Measurements from ENCODE around the gene HTRA2. TPM values are rescaled to one million over a fixed set of nuclear protein-coding genes. Genes with fewer than 3 reads are reported as not detected.

Gene HTRA2
- total and polyA plus RNA-seq, 3 experiments from 2014 or later: 26.0 to 82.1 (median 81.0) TPM

DNA sequence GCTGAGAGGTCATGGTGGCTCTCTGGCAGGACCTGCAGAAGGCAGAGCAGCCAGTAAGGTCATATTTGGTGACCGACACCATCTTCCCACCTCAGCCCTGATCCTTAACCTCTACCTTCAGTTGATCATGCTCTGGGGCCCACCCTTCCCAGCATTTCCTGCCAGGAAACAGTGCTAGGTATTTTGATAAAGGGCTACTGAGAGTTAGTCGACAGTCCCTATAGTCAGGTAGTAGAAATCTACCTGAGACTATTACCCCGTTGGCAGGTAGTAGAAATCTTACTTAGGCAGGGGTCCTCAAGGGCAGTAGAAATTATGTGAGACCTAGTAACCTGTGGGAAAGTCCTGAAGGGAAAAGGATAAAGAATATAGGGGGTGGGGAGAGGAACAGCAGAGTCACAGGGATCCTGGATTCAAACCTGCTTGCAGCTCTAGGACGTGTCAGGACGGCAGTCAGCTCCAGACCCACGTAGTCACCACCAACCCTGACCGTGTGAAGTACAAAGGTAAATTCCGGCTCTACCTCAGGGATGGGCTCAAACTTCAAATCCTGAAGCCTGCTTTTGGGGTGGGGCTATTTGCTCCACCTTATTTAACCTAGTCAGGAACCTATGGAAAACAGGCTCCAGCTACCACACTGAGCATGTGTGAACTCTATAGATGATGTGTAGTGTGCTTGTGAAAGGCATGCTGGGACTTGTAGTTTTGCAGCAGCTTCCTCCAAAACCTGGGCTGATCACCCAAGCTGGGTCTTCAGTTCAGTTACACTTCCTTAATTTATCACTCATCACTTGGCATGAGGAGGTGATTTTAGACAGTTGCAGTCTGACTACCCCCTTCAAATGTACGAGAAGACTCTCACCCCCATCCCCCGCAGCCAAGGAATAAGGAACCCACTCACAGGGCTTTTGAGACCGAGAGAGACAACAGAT lies 3.8 kb upstream of the HTRA2 start, which contains the start of gene DQX1:
DQX1 (minus strand) TSS at position 515 of the 932 bp plus-strand sequence; CDS start at position 13, 502 bp downstream.
- peaks cover 0 to 5% of the 10 kb centered on the region in 2 donors for H3K27me3 Mint-ChIP-seq
- peaks cover 20 to 29% (median 24%) of the 10 kb centered on the region in 3 donors for H3K4me1 Mint-ChIP-seq
- H3K9me3 Mint-ChIP-seq: no peaks in the 10 kb centered on the region
- H3K27ac Mint-ChIP-seq: peak within 1 kb of the TSS in 6 of 8 donors; percentile 12 to 71 (median 49)
- CTCF ChIA-PET: interaction anchor here (1.1 to 1.7 kb wide), 3 partner anchors 26 to 43 kb away, joined by 3 to 5 read pairs (median 4); partner anchors contain the start of genes CCDC142, LBX2 and TTC31
- Histone ChIP-seq H3K4me1 (ENCODE audit: insufficient read depth, low read length) (peaks cover 17% of the 10 kb centered on the region), H3K4me3 (ENCODE audit: low read length) (no peak within 1 kb of the TSS), H3K9me3 (ENCODE audit: low read length) (no peaks in the 10 kb centered on the region), H3K36me3 (ENCODE audit: insufficient read depth, low read length) (peaks cover 12% of the 10 kb centered on the region), H3K27ac (ENCODE audit: low read depth, low read length) (no peak within 1 kb of the TSS), H3K27me3 (ENCODE audit: insufficient read depth, low read length, poor library complexity, severe bottlenecking) (no peaks in the 10 kb centered on the region)
- H3K36me3 Mint-ChIP-seq: peaks cover 15 to 39% (median 17%) of the 10 kb centered on the region in 3 donors
- no peak for DNase-seq
- POLR2A ChIA-PET: interaction anchor here (0.9 to 1.3 kb wide), 3 partner anchors 23 to 68 kb away, joined by 3 read pairs; partner anchors contain the start of genes CCDC142 and TTC31
- H3K4me3 Mint-ChIP-seq: peak within 1 kb of the TSS in 2 of 7 donors; percentile 64 to 82

DNA sequence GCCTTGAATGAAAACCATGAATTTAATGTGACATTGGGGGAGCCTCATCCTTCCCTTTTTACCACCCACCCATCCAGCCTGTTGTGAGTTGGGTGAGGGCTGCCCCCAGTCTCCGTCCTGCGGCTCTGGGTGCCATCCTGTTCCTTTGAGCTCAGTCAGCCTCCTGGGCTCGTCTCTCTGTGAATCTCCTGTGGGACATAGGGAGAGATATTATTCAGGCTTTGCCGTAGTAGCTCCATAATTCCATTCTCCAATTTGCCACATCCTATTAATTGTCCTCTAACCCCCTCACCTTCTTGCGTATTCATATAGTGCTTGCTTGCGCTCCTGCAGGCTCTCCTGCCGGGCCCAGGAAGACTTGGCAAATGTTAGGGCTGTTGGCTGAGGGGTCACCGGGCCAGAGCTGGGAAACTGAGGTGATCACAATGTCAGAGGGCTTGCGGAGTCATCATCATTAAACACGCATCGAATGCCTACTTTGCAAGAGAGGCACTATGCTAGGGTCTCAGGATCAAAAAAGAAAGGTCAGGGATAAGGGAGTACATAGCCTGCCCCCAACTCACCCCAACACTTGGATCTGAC lies 3.0 kb upstream of the HTRA2 start:
- H3K4me3 ChIP-seq (ENCODE audit: low read length): no peak overlapping the region
- Mint-ChIP-seq H3K27ac (peak overlapping the region in 4 of 8 donors; percentile 12 to 61 (median 32)), H3K36me3 (peaks cover 15 to 41% (median 17%) of the 10 kb centered on the region in 3 donors), H3K27me3 (peaks cover 0 to 5% of the 10 kb centered on the region in 2 donors), H3K9me3 (no peaks in the 10 kb centered on the region), H3K4me1 (peaks cover 28 to 37% (median 32%) of the 10 kb centered on the region in 3 donors), H3K4me3 (peak overlapping the region in 2 of 7 donors; percentile 64 to 82)
- no peaks in the 10 kb centered on the region for H3K9me3 ChIP-seq (ENCODE audit: low read length)
- POLR2A ChIA-PET: interaction anchor here (0.6 to 1.3 kb wide), 3 partner anchors 24 to 44 kb away, joined by 3 to 4 read pairs (median 3); partner anchors contain the start of genes CCDC142 and TTC31
- no peaks in the 10 kb centered on the region for H3K27me3 ChIP-seq (ENCODE audit: insufficient read depth, low read length, poor library complexity, severe bottlenecking)
- H3K36me3 ChIP-seq (ENCODE audit: insufficient read depth, low read length): peaks cover 12% of the 10 kb centered on the region
- peaks cover 25% of the 10 kb centered on the region for H3K4me1 ChIP-seq (ENCODE audit: insufficient read depth, low read length)
- H3K27ac ChIP-seq (ENCODE audit: low read depth, low read length): no peak overlapping the region
- CTCF ChIA-PET: interaction anchor here (0.8 to 1.7 kb wide), 3 partner anchors 23 to 29 kb away, joined by 3 to 5 read pairs (median 3); partner anchors contain the start of gene LBX2
- no peak for DNase-seq

DNA sequence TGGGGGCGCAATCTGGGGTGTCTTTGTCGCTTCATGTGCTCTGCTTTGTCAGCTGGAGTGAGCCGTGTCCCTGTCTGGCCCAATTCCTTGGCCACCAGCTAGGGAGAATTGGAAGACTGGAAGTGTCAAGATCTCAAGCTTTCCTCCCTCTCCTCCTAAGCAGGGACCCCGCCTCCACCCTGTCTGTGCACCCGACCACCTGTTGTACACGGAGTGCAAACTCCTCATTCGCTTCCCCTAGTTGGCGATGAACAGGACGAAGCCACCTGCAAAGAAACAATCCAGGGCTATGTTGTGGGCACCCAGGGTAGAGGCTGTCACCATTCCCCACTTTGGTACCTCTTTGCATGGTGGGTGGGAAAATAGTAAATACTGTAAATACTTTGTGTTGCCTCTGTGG lies 2.0 kb upstream of the HTRA2 start:
- Mint-ChIP-seq H3K9me3 (no peaks in the 10 kb centered on the region), H3K4me3 (peak overlapping the region; percentile 74 to 97 (median 95)), H3K36me3 (peaks cover 15 to 50% (median 17%) of the 10 kb centered on the region in 3 donors), H3K27ac (peak overlapping the region in 3 of 8 donors; percentile 29 to 83 (median 51)), H3K27me3 (peaks cover 0 to 2% of the 10 kb centered on the region in 2 donors), H3K4me1 (peaks cover 32 to 44% (median 38%) of the 10 kb centered on the region in 3 donors)
- no peak overlapping the region for H3K4me3 ChIP-seq (ENCODE audit: low read length)
- no peak overlapping the region for H3K27ac ChIP-seq (ENCODE audit: low read depth, low read length)
- H3K27me3 ChIP-seq (ENCODE audit: insufficient read depth, low read length, poor library complexity, severe bottlenecking): no peaks in the 10 kb centered on the region
- H3K4me1 ChIP-seq (ENCODE audit: insufficient read depth, low read length): peaks cover 28% of the 10 kb centered on the region
- H3K9me3 ChIP-seq (ENCODE audit: low read length): no peaks in the 10 kb centered on the region
- peaks cover 16% of the 10 kb centered on the region for H3K36me3 ChIP-seq (ENCODE audit: insufficient read depth, low read length)
- ChIA-PET CTCF (interaction anchor here (1.3 to 1.7 kb wide), 2 partner anchors 28 to 73 kb away, joined by 3 to 5 read pairs; partner anchors contain the start of gene LBX2), POLR2A (interaction anchor here (0.7 kb wide), 1 partner anchor 73 kb away, joined by 3 read pairs; the partner anchor contains the start of gene INO80B)
- no peak for DNase-seq

DNA sequence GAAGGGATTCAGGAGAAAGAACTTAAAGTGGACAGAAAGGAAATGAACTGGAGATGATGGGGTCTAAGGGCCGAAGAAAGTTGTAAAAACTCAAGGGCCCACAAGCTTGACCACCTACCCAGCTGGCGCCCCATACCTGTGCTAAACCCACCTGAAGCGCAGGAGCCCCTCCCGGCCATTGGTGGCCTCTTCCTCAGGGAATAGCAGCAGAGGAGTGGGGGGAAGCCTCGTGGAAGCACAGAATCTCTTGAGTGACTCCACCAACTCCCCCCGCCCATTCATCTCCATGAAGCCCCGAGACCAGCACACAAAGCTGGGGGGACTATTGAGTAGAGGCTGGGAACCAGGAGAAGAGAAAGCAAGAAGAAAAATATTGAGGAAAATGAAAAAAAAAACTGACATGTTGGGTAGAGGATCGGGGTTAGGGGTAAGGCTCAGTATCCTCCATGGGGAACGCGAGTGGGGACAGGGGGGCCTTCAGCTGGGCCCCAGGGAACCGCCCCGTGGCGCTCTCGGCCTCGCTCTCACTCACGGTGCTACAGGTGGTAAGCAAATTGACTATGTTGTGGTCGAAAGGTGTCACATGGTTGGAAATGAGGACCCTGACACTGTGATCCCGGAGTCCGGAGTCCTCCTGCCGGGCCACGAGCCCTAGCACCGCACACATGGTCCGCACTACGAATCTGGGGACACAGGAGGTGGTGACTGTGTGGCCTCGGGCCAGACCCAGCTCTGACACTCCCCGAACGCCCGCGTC lies 955 bp upstream of the HTRA2 start:
- Mint-ChIP-seq H3K27ac (peak overlapping the region; percentile 51 to 98 (median 95)), H3K9me3 (no peaks in the 10 kb centered on the region), H3K4me1 (peaks cover 32 to 44% (median 38%) of the 10 kb centered on the region in 3 donors), H3K36me3 (peaks cover 15 to 58% (median 17%) of the 10 kb centered on the region in 3 donors), H3K4me3 (peak overlapping the region; percentile 87 to 97 (median 95)), H3K27me3 (peaks cover 0 to 2% of the 10 kb centered on the region in 2 donors)
- Histone ChIP-seq H3K9me3 (ENCODE audit: low read length) (no peaks in the 10 kb centered on the region), H3K4me1 (ENCODE audit: insufficient read depth, low read length) (peaks cover 28% of the 10 kb centered on the region), H3K27me3 (ENCODE audit: insufficient read depth, low read length, poor library complexity, severe bottlenecking) (no peaks in the 10 kb centered on the region), H3K36me3 (ENCODE audit: insufficient read depth, low read length) (peaks cover 20% of the 10 kb centered on the region), H3K27ac (ENCODE audit: low read depth, low read length) (peak overlapping the region; percentile 86), H3K4me3 (ENCODE audit: low read length) (peak overlapping the region; percentile 94)
- CTCF ChIA-PET: interaction anchor here (0.9 to 5.1 kb wide), 5 partner anchors 10 to 74 kb away, joined by 3 to 42 read pairs (median 4); partner anchors contain the start of genes CCDC142 and TTC31
- POLR2A ChIA-PET: interaction anchor here (0.6 to 1.9 kb wide), 8 partner anchors 16 to 350 kb away, joined by 3 to 12 read pairs (median 4); partner anchors contain the start of genes CCDC142, INO80B, MOB1A and PCGF1
- DNase-seq: no peak

DNA sequence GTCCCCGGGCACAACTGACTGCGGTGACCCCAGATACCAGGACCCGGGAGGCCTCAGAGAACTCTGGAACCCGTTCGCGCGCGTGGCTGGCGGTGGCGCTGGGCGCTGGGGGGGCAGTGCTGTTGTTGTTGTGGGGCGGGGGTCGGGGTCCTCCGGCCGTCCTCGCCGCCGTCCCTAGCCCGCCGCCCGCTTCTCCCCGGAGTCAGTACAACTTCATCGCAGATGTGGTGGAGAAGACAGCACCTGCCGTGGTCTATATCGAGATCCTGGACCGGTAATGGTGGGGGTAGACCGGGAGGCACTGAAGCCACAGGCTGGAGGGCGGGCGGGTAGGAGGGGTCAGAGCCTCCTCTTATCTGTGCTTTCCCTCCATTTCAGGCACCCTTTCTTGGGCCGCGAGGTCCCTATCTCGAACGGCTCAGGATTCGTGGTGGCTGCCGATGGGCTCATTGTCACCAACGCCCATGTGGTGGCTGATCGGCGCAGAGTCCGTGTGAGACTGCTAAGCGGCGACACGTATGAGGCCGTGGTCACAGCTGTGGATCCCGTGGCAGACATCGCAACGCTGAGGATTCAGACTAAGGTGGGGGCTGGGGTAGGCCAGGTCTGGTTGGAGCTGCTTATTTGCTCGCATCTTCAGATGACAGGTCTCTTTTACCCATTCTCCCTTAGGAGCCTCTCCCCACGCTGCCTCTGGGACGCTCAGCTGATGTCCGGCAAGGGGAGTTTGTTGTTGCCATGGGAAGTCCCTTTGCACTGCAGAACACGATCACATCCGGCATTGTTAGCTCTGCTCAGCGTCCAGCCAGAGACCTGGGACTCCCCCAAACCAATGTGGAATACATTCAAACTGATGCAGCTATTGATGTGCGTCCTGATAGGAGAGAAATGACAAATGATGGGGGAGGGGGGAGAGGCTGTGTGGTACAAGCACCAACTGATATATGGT lies 780 bp downstream of the HTRA2 start:
- Mint-ChIP-seq H3K27ac (peak overlapping the region; percentile 51 to 98 (median 90)), H3K4me1 (peaks cover 32 to 44% (median 38%) of the 10 kb centered on the region in 3 donors), H3K27me3 (peaks cover 0 to 2% of the 10 kb centered on the region in 2 donors), H3K9me3 (no peaks in the 10 kb centered on the region), H3K4me3 (peak overlapping the region; percentile 87 to 97 (median 95)), H3K36me3 (peaks cover 15 to 60% (median 15%) of the 10 kb centered on the region in 3 donors)
- Histone ChIP-seq H3K27ac (ENCODE audit: low read depth, low read length) (peak overlapping the region; percentile 86), H3K27me3 (ENCODE audit: insufficient read depth, low read length, poor library complexity, severe bottlenecking) (no peaks in the 10 kb centered on the region), H3K4me3 (ENCODE audit: low read length) (peak overlapping the region; percentile 94), H3K4me1 (ENCODE audit: insufficient read depth, low read length) (peaks cover 28% of the 10 kb centered on the region), H3K36me3 (ENCODE audit: insufficient read depth, low read length) (peaks cover 22% of the 10 kb centered on the region), H3K9me3 (ENCODE audit: low read length) (no peaks in the 10 kb centered on the region)
- peak; percentile 41 to 79 (median 58) for DNase-seq
- POLR2A ChIA-PET: interaction anchor here (0.6 to 1.9 kb wide), 10 partner anchors 8 to 352 kb away, joined by 3 to 12 read pairs (median 5); partner anchors contain the start of genes CCDC142, MOB1A, PCGF1 and TTC31
- CTCF ChIA-PET: interaction anchor here (0.8 to 5.1 kb wide), 7 partner anchors 9 to 352 kb away, joined by 3 to 42 read pairs (median 5); partner anchors contain the start of genes CCDC142, INO80B, MOB1A and PCGF1

DNA sequence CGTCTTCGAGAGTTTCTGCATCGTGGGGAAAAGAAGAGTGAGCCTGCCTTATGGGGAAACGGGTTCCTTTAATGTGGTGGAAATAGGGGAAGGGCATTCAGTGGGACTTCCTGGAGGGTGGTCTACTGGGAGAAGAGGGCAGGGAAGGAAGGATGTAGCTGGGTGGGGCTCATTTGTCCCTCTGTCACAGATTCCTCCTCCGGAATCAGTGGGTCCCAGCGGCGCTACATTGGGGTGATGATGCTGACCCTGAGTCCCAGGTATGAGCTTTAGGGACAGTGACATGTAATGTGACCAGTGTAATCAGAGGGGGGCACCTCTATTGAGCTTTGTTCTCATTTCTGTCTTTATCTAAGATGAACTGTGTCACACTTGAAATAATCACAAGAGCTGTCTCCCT lies 1.9 kb downstream of the HTRA2 start:
- Mint-ChIP-seq H3K27me3 (peaks cover 0 to 2% of the 10 kb centered on the region in 2 donors), H3K9me3 (no peaks in the 10 kb centered on the region), H3K27ac (peak overlapping the region in 6 of 8 donors; percentile 34 to 96 (median 78)), H3K4me3 (peak overlapping the region in 5 of 7 donors; percentile 26 to 95 (median 64)), H3K4me1 (peaks cover 30 to 40% (median 38%) of the 10 kb centered on the region in 3 donors), H3K36me3 (peaks cover 8 to 51% (median 10%) of the 10 kb centered on the region in 3 donors)
- no peaks in the 10 kb centered on the region for H3K9me3 ChIP-seq (ENCODE audit: low read length)
- ChIA-PET CTCF (interaction anchor here (0.8 to 5.1 kb wide), 16 partner anchors 20 to 282 kb away, joined by 3 to 42 read pairs (median 4); partner anchors contain the start of genes C2orf81, CCDC142, INO80B and MRPL53), POLR2A (interaction anchor here (0.8 to 1.7 kb wide), 4 partner anchors 48 to 77 kb away, joined by 3 to 5 read pairs (median 4); partner anchors contain the start of genes CCDC142 and WBP1)
- no peak for DNase-seq
- no peak overlapping the region for H3K27ac ChIP-seq (ENCODE audit: low read depth, low read length)
- H3K4me3 ChIP-seq (ENCODE audit: low read length): no peak overlapping the region
- peaks cover 18% of the 10 kb centered on the region for H3K36me3 ChIP-seq (ENCODE audit: insufficient read depth, low read length)
- peaks cover 28% of the 10 kb centered on the region for H3K4me1 ChIP-seq (ENCODE audit: insufficient read depth, low read length)
- H3K27me3 ChIP-seq (ENCODE audit: insufficient read depth, low read length, poor library complexity, severe bottlenecking): no peaks in the 10 kb centered on the region

Data from CD8-positive, alpha-beta memory T cell (primary cell).